HG03439 (cell line): ENCODE data around the gene MRGPRD.
"Not testable (repeated sequence)": the region's sequence is repeated elsewhere in the genome, so short reads cannot be mapped to it uniquely, and the experiment has no call there.

Experiments
- ATAC-seq: cut with Tn5 transposase; IDR thresholded peaks from one replicate; pipeline ENCODE4 v1.9.1; 2021; ENCODE audit warnings: mild to moderate bottlenecking, moderate library complexity; ENCODE audit not compliant: unreplicated experiment

Gene MRGPRD

DNA sequence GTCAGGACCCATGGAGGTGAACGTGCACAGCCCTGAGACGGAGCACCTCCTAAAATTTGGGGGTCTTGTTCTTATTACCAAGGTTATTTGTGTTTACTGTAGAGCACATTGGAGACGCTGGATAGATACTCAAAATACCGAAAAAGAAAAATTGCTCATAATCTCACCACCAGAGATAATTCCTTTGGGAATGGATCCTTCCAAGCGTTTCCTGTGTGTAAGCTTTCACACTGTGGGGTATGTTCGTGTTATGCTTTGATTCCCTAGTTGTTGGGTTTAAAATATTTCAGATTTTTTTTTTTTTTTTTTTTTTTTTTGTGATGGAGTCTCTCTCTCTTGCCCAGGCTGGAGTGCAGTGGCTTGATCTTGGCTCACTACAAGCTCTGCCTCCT is 14.1 kb upstream of the MRGPRD start:
- no peak for ATAC-seq

- no peak for ATAC-seq
These were observed 13.5 kb upstream of the MRGPRD start for GRCh38 chr11:68994161-68994893.

- no peak for ATAC-seq
These were observed 12.8 kb upstream of the MRGPRD start for GRCh38 chr11:68993546-68993945.

DNA sequence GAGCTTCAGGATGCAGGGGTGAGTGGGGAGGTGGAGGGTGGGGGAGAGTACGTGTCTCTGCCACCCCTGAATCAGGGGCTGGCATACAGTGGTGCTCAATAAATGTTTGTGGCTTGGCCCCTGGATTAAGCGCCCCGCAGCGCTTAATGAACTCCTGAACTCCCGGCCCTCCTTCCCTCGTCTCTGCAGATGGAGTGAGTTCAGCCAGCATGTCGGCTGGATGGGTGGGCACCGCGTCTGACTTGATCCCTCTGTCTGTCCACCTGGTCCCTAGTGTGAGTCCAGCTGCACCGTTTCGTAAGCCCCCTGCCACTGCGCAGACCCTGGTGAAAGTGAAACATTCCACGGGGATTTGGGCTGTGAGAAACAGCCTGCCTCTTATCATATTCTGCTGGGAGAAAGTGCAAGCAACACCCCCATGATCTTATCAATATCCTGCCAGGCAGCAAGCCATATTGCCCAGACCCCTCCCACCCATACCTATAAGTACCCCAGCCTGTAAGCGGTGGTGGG is 12.0 kb upstream of the MRGPRD start:
- no peak for ATAC-seq

- no peak for ATAC-seq
These were observed 10.4 kb upstream of the MRGPRD start for GRCh38 chr11:68990995-68991780.

DNA sequence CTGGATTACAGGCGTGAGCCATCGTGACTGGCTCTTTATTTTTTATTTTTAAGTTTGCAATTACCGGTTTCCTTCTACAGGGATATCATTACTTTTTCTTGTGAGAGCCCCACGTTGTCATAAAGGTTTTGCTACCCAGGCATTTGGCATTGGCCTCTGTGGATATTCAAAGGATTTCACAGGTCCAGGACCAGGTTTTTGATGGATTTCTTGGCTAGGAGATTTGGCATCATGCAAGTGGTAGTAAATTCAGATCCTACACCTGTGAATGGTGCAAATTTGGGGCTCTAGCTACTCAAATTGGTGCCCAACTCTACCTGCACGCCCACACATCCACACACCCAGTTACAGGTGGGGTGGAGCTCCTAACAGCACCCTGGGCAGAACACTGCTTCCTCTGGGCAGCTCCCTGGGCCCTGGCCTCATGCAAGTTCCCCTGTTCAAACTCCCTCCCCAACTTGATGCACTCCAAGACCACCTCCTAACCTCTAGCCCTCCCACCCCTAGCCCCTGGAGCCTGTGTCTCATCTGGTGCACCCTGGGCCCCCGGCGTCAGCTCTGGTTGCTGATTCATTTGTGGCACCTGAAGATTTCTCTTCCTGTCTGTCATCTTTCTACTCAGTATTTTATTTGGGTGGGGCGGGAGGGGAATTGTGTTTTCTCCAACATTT is 9.3 kb upstream of the MRGPRD start:
- ATAC-seq = no peak

DNA sequence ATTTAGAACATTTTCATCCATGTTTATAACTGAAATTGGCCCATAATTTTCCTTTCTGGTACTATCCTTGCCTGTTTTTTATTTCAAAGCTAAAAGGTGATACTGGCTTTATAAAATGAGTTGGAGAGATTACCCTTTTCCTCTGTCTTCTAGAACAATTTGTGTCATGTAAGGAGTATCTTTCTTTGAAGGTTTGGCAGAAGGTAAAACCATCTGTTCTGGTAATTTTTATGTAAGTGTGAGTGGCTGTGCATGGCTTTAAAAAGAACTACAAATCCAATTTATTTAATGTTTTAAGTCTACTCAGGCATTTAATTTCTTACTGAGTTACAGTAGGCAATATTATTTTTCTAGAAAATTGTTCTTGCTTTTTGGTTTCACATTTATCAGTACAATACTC is 7.7 kb upstream of the MRGPRD start:
- ATAC-seq = no peak

DNA sequence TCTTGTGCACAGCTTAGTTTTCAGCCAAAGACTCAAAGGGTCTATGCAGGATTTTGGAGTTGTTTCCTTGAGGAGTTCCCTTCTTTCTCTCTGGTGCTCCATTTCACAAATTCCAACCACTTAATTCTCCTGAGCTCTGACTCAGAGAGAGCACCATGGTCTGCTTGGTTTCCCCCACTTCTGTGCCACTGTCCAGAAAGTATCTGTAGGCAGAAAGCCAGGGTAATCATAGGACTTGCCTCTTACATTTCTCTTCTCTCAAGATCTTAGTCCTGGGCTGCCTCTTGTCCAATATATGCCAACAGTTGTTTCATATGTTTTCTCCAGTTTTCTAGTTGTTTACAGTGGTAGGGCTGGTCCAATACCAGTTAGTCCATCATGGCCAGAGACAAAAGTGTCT is 6.4 kb upstream of the MRGPRD start:
- ATAC-seq = no peak

- ATAC-seq = no peak
These were observed 3.0 kb upstream of the MRGPRD start for GRCh38 chr11:68983801-68984200.

DNA sequence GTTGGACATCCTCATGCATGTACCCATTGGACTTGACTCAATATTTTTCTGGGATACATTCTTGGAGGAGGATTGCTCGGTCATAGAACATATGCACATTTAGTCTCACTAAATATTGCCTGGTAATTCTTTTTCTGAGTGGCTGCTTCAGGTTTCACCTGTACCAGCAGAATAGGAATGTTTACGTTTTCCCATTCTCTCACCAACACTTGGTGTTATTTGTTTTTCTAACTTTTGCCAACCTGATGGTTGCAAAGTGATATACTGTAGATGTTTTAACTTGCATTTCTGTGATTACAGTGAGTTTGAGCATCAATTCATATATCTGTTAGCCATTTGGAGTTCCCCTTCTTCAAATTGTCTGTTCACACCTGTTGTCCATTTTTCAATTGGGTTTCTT is 1.3 kb upstream of the MRGPRD start:
- no peak for ATAC-seq

DNA sequence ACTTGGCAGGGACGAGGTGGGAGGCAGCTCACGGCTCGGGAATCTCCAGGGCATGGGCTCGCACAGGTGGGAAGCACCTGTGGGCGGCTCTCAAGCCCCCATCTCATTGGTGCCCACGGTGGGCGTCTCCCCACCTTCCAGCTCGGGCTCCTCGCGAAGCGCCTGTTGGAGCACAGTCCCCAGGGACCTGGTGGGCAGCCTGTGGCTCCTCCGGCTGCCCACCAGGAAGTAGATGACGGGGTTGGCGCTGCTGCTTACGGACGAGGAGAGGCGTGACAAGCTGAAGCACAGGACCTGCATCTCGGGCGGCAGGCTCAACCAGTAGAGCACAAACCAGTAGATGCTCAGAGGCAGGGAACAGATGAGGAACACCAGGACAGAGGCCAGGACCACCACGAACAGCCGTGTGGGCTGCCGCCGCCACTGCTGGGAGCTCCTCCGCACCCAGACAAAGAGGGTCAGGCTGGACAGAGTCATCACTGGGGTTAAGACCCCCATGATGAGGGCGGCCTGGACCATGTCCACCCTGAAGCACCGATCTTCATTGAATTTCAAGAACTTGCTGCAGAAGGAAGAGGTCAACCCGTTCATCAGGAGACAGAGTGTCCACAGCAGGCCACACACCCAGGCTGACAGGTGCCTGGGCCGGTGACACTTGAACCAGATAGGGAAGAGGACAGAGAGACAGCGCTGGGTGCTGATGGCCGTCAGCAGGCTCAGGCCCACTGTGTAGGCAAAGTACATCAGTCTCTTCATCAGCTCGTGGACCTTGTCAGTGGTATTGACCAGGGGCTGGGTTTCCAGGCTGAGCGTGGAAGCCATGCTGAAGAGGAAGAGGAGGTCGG is 633 bp downstream of the MRGPRD start:
- ATAC-seq = no peak

- ATAC-seq = no peak
These were observed 1.7 kb downstream of the MRGPRD start for GRCh38 chr11:68978931-68979594.

DNA sequence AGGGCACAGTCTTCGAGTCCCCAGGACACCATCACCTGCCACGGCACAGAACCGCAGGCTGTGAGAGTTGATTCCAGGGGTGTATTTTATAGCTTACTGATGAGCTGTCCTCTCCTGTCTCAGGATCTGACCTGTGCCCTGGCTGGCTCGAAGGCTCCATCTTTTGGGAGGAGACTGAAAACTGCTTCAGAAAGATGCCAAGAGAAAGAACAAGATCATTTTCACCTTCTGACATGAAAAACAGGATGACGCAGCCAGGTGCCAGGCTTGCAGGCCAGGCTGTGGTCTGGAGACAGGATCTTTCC is 2.2 kb downstream of the MRGPRD start:
- ATAC-seq = no peak

DNA sequence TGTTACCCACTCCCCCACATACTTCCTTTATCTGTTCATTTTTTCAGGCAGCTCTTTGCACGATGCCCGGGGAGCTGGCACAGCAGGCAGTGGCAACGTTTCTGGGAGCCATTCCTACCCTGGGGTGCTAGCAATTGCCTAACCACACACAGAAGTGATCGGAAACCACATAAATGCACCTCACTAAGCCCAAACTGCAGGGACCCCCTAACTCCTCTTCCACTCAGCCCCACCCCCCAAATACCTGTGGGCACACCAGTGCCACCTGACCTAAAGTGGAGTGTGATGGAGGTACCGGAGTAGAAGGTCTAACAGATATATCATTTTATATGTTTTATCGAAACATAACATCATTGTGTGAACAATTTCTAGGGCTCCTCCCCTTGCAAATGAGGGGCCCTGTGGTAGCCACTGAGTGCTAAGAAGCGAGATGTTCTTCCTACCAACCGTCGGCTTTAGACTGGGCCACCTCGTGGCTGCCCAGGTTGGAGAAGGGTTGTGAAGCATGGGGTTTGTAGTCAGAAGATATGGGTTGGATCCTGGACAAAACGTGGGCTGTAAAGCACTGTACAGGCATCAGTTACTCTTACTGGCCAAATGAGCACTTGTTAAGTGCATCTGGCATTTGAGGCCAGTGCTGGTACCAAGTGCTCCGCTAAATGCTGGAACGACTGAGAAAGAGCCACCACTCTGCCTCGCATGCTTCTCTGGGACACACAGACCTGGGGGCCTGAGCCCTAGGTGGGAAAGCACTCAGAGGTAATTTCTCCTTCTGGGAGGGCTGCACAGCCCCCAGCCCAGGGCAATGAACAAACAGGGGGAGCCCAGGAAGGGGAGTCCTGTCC is 2.8 kb downstream of the MRGPRD start:
- no peak for ATAC-seq

DNA sequence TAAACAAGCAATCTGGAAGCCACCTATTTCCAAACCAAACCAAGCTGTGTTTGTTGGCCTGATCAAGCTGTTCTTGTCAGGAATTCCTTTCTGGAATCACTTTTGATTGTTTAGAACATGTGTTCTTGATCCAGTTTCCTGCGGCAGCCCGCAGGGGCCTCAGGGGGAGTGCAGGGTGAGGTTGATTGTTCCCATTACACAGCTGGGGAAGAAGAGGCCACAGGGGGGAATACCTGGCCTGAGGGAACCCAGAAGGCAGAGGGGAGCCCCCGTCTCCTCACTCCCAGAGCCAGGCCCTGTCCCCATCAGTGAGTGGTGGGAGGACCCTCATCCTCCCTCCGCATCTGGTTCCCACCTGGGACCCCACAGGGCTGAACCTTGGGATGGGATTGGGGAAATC is 4.2 kb downstream of the MRGPRD start:
- no peak for ATAC-seq

DNA sequence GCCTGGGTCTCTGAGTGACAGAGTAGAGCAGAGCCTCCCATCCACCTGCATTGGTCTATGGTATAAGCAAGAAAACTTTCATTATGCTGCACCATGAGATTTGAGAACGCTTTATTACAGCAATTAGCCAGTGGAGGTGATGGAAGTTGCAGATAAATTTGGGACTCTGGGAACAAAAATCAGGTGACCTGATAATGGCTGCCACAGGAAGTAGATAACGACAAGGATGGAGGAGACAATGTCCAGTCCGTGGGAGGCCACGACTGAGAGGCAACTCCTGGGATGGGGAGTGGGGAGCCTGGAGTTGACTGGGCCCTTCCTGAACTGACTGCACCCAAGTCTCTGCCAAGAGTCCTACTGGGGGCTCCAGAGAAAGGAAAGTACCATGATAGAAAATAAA is 4.7 kb downstream of the MRGPRD start:
- ATAC-seq = no peak

DNA sequence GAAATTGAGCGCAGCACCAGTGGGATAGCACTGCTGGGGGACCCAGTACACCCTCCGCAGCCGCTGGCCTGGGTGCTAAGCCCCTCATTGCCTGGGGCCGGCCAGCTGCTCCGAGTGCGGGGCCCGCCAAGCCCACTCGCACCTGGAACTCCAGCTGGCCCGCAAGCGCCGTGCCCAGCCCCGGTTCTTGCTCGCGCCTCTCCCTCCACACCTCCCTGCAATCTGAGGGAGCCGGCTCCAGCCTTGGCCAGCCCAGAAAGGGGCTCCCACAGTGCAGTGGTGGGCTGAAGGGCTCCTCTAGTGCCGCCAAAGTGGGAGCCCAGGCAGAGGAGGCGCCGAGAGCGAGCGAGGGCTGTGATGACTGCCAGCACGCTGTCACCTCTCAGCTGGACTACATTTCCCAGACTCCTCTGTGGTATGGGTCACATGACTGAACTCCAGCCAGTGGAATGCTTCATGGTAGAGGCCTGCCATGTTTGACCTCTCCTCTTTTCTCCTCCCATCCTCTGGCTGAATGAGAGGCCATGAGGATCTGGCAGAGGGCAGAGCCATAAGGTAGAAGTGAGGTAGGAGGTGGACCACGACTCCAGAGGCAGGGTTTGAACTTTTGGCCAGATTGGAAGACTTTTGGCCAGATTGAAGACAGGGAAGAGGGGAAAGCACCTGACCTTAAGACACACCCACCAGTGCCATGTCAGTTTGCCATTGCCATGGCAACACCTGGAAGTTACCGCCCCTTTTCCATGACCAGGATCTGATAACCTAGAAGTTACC is 6.2 kb downstream of the MRGPRD start:
- ATAC-seq = no peak

DNA sequence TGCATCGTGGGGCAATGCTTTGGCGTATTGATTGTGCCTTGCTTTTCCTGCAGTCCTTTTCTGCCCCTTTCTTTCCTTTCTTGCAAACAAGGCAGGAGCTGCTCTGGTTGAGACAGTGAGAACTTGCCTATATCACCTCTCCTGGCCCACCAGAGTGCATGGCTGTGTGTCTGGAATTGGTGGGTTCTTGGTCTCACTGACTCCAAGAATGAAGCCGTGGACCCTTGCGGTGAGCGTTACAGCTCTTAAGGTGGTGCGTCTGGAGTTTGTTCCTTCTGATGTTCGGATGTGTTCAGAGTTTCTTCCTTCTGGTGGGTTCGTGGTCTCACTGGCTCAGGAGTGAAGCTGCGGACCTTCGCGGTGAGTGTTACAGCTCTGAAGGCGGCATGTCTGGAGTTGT is 7.1 kb downstream of the MRGPRD start:
- ATAC-seq = not testable (repeated sequence)

- no peak for ATAC-seq
These were observed 7.6 kb downstream of the MRGPRD start for GRCh38 chr11:68973219-68973618.
